ENCODE data around the gene MICAL2. TPM values are rescaled to one million over a fixed set of nuclear protein-coding genes. Genes with fewer than 3 reads are reported as not detected.
A peak's percentile ranks its signal among the peaks of the same experiment; 100 is the strongest.

MICAL2 gene
- total and polyA plus RNA-seq, 2 donors (not counting 3 experiments of a cell fraction or from before 2014, with no cell fraction given): 67.6 to 200 TPM

DNA sequence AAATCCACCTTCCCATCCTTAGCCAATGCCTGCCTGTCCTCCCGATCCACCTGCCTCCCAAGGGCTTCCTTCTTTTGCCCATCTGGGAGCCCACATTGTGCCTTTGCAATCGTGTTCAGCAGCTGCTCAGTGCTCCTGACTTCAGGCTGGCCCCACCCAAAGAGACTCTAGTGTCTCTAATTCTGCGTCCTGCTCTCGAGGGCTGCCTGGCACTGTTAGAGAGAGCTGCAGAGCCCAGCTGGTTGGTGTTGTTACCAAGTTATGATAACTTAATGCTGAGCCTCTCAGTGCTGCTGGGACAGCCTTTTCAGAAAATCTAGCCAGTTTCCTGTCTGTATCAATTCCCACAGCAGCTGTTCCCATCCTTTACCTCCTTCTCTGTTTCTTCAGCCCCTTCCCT lies 69.1 kb downstream of the MICAL2 start:
- Histone ChIP-seq H2AFZ (ENCODE audit: low read depth, low read length) (no peak overlapping the region), H3K4me2 (ENCODE audit: insufficient read depth, low read length) (no peak overlapping the region), H3K9ac (replicated peaks; ENCODE audit: extremely low read depth, insufficient read depth, low read length) (no peak overlapping the region), H3K27me3 (ENCODE audit: control insufficient read depth in 2 of 2, insufficient read depth in 2 of 2, low read length in 2 of 2) (no peaks in the 10 kb centered on the region), H3K79me2 (ENCODE audit: control insufficient read depth, insufficient read depth, low read length) (peaks cover 47% of the 10 kb centered on the region), H3K4me1 (ENCODE audit: control insufficient read depth, extremely low read depth, insufficient read depth, low read length) (peaks cover 49% of the 10 kb centered on the region), H3K27ac (ENCODE audit: insufficient read depth, low read depth, low read length) (no peak overlapping the region), H3K4me3 (replicated peaks in 1 of 3; ENCODE audit: insufficient read depth in 1 of 3, low read depth in 1 of 3, low read length in 3 of 3) (no peak overlapping the region), H3K36me3 (ENCODE audit: control insufficient read depth in 2 of 2, extremely low read depth in 1 of 2, insufficient read depth in 2 of 2, low read length in 2 of 2) (no peaks in the 10 kb centered on the region), H3K9me3 (replicated peaks; ENCODE audit: control insufficient read depth, insufficient read depth, low read length) (no peaks in the 10 kb centered on the region), H3K9me1 (replicated peaks; ENCODE audit: control insufficient read depth, extremely low read depth, insufficient read depth, low read length) (no peaks in the 10 kb centered on the region), H4K20me1 (replicated peaks; ENCODE audit: control insufficient read depth, extremely low read depth, insufficient read depth, low read length) (no peaks in the 10 kb centered on the region)
- ChIA-PET POLR2A (no interaction called here), CTCF (interaction anchor here (1.7 kb wide), 1 partner anchor 22 kb away, joined by 4 read pairs; no protein-coding TSS in a partner anchor)
- TF ChIP-seq, protein P1, sequence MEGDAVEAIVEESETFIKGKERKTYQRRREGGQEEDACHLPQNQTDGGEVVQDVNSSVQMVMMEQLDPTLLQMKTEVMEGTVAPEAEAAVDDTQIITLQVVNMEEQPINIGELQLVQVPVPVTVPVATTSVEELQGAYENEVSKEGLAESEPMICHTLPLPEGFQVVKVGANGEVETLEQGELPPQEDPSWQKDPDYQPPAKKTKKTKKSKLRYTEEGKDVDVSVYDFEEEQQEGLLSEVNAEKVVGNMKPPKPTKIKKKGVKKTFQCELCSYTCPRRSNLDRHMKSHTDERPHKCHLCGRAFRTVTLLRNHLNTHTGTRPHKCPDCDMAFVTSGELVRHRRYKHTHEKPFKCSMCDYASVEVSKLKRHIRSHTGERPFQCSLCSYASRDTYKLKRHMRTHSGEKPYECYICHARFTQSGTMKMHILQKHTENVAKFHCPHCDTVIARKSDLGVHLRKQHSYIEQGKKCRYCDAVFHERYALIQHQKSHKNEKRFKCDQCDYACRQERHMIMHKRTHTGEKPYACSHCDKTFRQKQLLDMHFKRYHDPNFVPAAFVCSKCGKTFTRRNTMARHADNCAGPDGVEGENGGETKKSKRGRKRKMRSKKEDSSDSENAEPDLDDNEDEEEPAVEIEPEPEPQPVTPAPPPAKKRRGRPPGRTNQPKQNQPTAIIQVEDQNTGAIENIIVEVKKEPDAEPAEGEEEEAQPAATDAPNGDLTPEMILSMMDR (IDR thresholded peaks at IDR 0.05; ENCODE audit: extremely low read depth in 1 of 2, insufficient read depth in 1 of 2, low read depth in 1 of 2, low read length in 2 of 2): no peak
- intact Hi-C loops (cut with micrococcal nuclease): no loop called here
- dilution Hi-C loops (cut with MboI; ENCODE audit: extremely low pct_ligation_motif_present, low sequenced_read_pairs): no loop called here
- no peak for DNase-seq (ENCODE audit: low read depth, low spot score)
- BruUV-seq (replicated peaks): no TSS peak
- no peak for FAIRE-seq

GRCh38 chr11:12180257-12181205 lies 70.1 kb downstream of the MICAL2 start:
- peak overlapping the region; percentile 99 for H3K27ac ChIP-seq (ENCODE audit: insufficient read depth, low read depth, low read length)
- dilution Hi-C loops (cut with MboI; ENCODE audit: extremely low pct_ligation_motif_present, low sequenced_read_pairs): no loop called here
- H2AFZ ChIP-seq (ENCODE audit: low read depth, low read length): no peak overlapping the region
- no peak overlapping the region for H3K4me3 ChIP-seq (replicated peaks in 1 of 3; ENCODE audit: insufficient read depth in 1 of 3, low read depth in 1 of 3, low read length in 3 of 3)
- intact Hi-C loops (cut with micrococcal nuclease): loop anchor here (5.0 kb wide), 1 partner anchor 203 kb away; no protein-coding TSS in a partner anchor
- peaks cover 48% of the 10 kb centered on the region for H3K4me1 ChIP-seq (ENCODE audit: control insufficient read depth, extremely low read depth, insufficient read depth, low read length)
- peaks cover 52% of the 10 kb centered on the region for H3K79me2 ChIP-seq (ENCODE audit: control insufficient read depth, insufficient read depth, low read length)
- no peaks in the 10 kb centered on the region for H3K9me3 ChIP-seq (replicated peaks; ENCODE audit: control insufficient read depth, insufficient read depth, low read length)
- no peaks in the 10 kb centered on the region for H3K27me3 ChIP-seq (ENCODE audit: control insufficient read depth in 2 of 2, insufficient read depth in 2 of 2, low read length in 2 of 2)
- no peaks in the 10 kb centered on the region for H3K36me3 ChIP-seq (ENCODE audit: control insufficient read depth in 2 of 2, extremely low read depth in 1 of 2, insufficient read depth in 2 of 2, low read length in 2 of 2)
- no peak for FAIRE-seq
- CTCF ChIA-PET: interaction anchor here (0.8 to 4.2 kb wide), 5 partner anchors 7 to 120 kb away, joined by 3 to 36 read pairs (median 15); no protein-coding TSS in a partner anchor
- no peak overlapping the region for H3K4me2 ChIP-seq (ENCODE audit: insufficient read depth, low read length)
- H3K9me1 ChIP-seq (replicated peaks; ENCODE audit: control insufficient read depth, extremely low read depth, insufficient read depth, low read length): no peaks in the 10 kb centered on the region
- TF ChIP-seq GATA2 (IDR thresholded peaks at IDR 0.05; ENCODE audit: insufficient read depth, insufficient read length, low read depth, low read length): peak; percentile 10
- TF ChIP-seq, protein P2, sequence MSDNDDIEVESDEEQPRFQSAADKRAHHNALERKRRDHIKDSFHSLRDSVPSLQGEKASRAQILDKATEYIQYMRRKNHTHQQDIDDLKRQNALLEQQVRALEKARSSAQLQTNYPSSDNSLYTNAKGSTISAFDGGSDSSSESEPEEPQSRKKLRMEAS (IDR thresholded peaks at IDR 0.05; ENCODE audit: insufficient read depth, insufficient read length): no peak
- BruUV-seq (replicated peaks): no TSS peak
- no peak overlapping the region for H3K9ac ChIP-seq (replicated peaks; ENCODE audit: extremely low read depth, insufficient read depth, low read length)
- POLR2A ChIA-PET: interaction anchor here (0.6 kb wide), 1 partner anchor 655 kb away, joined by 6 read pairs; no protein-coding TSS in a partner anchor
- no peak for DNase-seq (ENCODE audit: low read depth, low spot score)
- no peaks in the 10 kb centered on the region for H4K20me1 ChIP-seq (replicated peaks; ENCODE audit: control insufficient read depth, extremely low read depth, insufficient read depth, low read length)

Measured in endothelial cell of umbilical vein (primary cell).